A549 (cell line): Measurements from ENCODE around the gene PRKAG2. TPM values are rescaled to one million over a fixed set of nuclear protein-coding genes. Genes with fewer than 3 reads are reported as not detected.
A peak's percentile ranks its signal among the peaks of the same experiment; 100 is the strongest.

Experiments used
- ATAC-seq, 2 experiments: fragments of 200-7000 bp in 1 of 2; fragments of >200 bp in 1 of 2; cut with Nextera tagmentation in 1 of 2; cut with Tn5 transposase in 1 of 2; 3 replicates each; pipeline versions ENCODE4 v1.8.0 to v1.9.1; 2018 to 2020; ENCODE audit warnings: mild to moderate bottlenecking in 1 of 2, moderate library complexity in 1 of 2
- CTCF ChIA-PET: fragments of 300-600 bp; sonication (Branson Sonifier 250); formaldehyde crosslinking; extraction: SDS; loops from one replicate; lab custom pipeline; 2021; ENCODE audit warnings: antibody characterized with exemption, inconsistent platforms; lab: Yijun Ruan, JAX
- POLR2A ChIA-PET: fragments of 350-600 bp; formaldehyde crosslinking; extraction: SDS; loops from one replicate; lab custom pipeline; 2021; ENCODE audit warnings: antibody characterized with exemption, inconsistent platforms; lab: Yijun Ruan, JAX
- DNase-seq, 2 experiments: peaks; one replicate each; pipeline versions ENCODE4 v3.0.0 to v3.0.0-alpha.2; 2011 to 2016; ENCODE audit warnings: low read depth in 1 of 2, low spot score in 1 of 2
- FAIRE-seq: peaks from 2 replicates; lab custom pipeline; 2011; peaks lifted over from hg19 to GRCh38; lab: Jason Lieb, UNC
- H3K27ac ChIP-seq, 2 experiments: fragments of >200 bp; sonication (Bioruptor Twin); formaldehyde crosslinking; 3 replicates each; pipeline ENCODE4 v1.5.1; 2016 to 2017
- H3K4me1 ChIP-seq: fragments of >200 bp; sonication (Bioruptor Twin); formaldehyde crosslinking; 3 replicates; pipeline ENCODE4 v1.6.1; 2016
- H3K4me2 ChIP-seq: fragments of >200 bp; sonication (Bioruptor Twin); formaldehyde crosslinking; 3 replicates; pipeline ENCODE4 v1.6.1; 2016
- H3K4me3 ChIP-seq: fragments of >200 bp; sonication (Bioruptor Twin); formaldehyde crosslinking; 3 replicates; pipeline ENCODE4 v1.5.1; 2016
- H3K9me3 ChIP-seq: fragments of >200 bp; sonication (Bioruptor Twin); formaldehyde crosslinking; 3 replicates; pipeline ENCODE4 v1.6.1; 2016
- EHF ChIP-seq: fragments of 250-450 bp; sonication (Bioruptor Pico); IDR thresholded peaks from 2 replicates; pipeline ENCODE4 v1.5.0; 2020; ENCODE audit warnings: mild to moderate bottlenecking
- EP300 ChIP-seq, 2 experiments: fragments of >200 bp; sonication (Bioruptor Twin); formaldehyde crosslinking; IDR thresholded peaks; 2 replicates in 1 of 2; 3 replicates in 1 of 2; pipeline ENCODE4 v1.6.1; 2016 to 2017
- GATA3 ChIP-seq: IDR thresholded peaks from 2 replicates; pipeline ENCODE4 v1.6.1; 2012; ENCODE audit warnings: borderline replicate concordance
- HDAC2 ChIP-seq: fragments of 200-600 bp; sonication (generic); IDR thresholded peaks from 2 replicates; pipeline ENCODE4 v1.6.1; 2016
- HOXA7 ChIP-seq: fragments of 250-450 bp; sonication (Bioruptor Pico); IDR thresholded peaks from 2 replicates; pipeline ENCODE4 v1.5.0; 2020; ENCODE audit warnings: mild to moderate bottlenecking, moderate library complexity
- KDM1A ChIP-seq: fragments of 200-600 bp; sonication (generic); IDR thresholded peaks from 2 replicates; pipeline ENCODE4 v1.6.1; 2016; ENCODE audit warnings: low read depth, mild to moderate bottlenecking
- KDM5A ChIP-seq: fragments of 200-600 bp; sonication (generic); IDR thresholded peaks from 2 replicates; pipeline ENCODE4 v1.6.1; 2016; ENCODE audit warnings: antibody characterized with exemption, mild to moderate bottlenecking
- POLR2A ChIP-seq: IDR thresholded peaks from 2 replicates; pipeline ENCODE4 v1.6.1; 2012; ENCODE audit warnings: mild to moderate bottlenecking, low read length
- RAD21 ChIP-seq, 2 experiments: fragments of >200 bp in 1 of 2; sonication (Bioruptor Twin) in 1 of 2; formaldehyde crosslinking in 1 of 2; IDR thresholded peaks in 1 of 2; conservative IDR thresholded peaks in 1 of 2; 2 replicates in 1 of 2; 3 replicates in 1 of 2; pipeline ENCODE4 v1.6.1; 2012 to 2018; ENCODE audit warnings: inconsistent platforms in 1 of 2
- RCOR1 ChIP-seq: fragments of 150-350 bp; IDR thresholded peaks from 2 replicates; pipeline ENCODE4 v1.6.1; 2014; ENCODE audit warnings: antibody characterized with exemption, low read length, low read depth
- SMC3 ChIP-seq: fragments of >200 bp; sonication (Bioruptor Twin); formaldehyde crosslinking; IDR thresholded peaks from 3 replicates; pipeline ENCODE4 v1.6.1; 2018; ENCODE audit warnings: inconsistent platforms
- USF2 ChIP-seq: fragments of 450-650 bp; IDR thresholded peaks from 2 replicates; pipeline ENCODE4 v1.6.1; 2014; ENCODE audit warnings: antibody characterized with exemption
- ZC3H11A ChIP-seq: fragments of 450-650 bp; IDR thresholded peaks from 2 replicates; pipeline ENCODE4 v1.6.1; 2014; ENCODE audit warnings: antibody characterized with exemption, mild to moderate bottlenecking
- ZFP36 ChIP-seq: fragments of 450-650 bp; IDR thresholded peaks from 2 replicates; pipeline ENCODE4 v1.6.1; 2014; ENCODE audit warnings: borderline replicate concordance; ENCODE audit not compliant: partially characterized antibody
- ZNF302 ChIP-seq: fragments of 250-450 bp; sonication (Bioruptor Pico); IDR thresholded peaks from 2 replicates; pipeline ENCODE4 v1.9.0; 2021; ENCODE audit warnings: inconsistent platforms, mild to moderate bottlenecking, moderate library complexity
- WGBS: methylation state at CpG from one replicate; pipeline ENCODE4 v1.1.6; 2017; ENCODE audit errors: missing lambda C conversion rate; 5-methylcytosine and 5-hydroxymethylcytosine counted together
- polyA plus RNA-seq, 4 experiments: library from polyadenylated mRNA; depleted of rRNA in 3 of 4; stranded (reverse); fragments of >200 nt; fragmentation: RNase III in 1 of 4; extraction: RNeasy Plus Mini Kit Qiagen cat#74134 plus additional on column Dnase treatment in 1 of 4; gene quantifications; 2 replicates in 3 of 4; 3 replicates in 1 of 4; pipeline ENCODE4 v1.2.3, GENCODE V29; 2011 to 2017
- TF ChIP-seq, protein P1 (sequence below): fragments of 250-450 bp; sonication (Bioruptor Pico); IDR thresholded peaks from 2 replicates; pipeline ENCODE4 v1.5.0; 2021; ENCODE audit warnings: mild to moderate bottlenecking, moderate library complexity, borderline replicate concordance
- TF ChIP-seq, protein P2 (sequence below): IDR thresholded peaks from 2 replicates; pipeline ENCODE4 v1.6.1; 2012
- TF ChIP-seq, protein P3 (sequence below): fragments of 250-450 bp; sonication (Bioruptor Pico); IDR thresholded peaks from 2 replicates; pipeline ENCODE4 v1.5.0; 2020; ENCODE audit warnings: low read depth, mild to moderate bottlenecking, moderate library complexity

The PRKAG2 gene
- polyA plus RNA-seq, 2 of the 4 experiments (the other 2 are of a cell fraction): 26.5 to 31.7 TPM

GRCh38 chr7:151686826-151687225 is 190.1 kb downstream of the PRKAG2 start:
- WGBS: 80% methylated on average over 2 of the region's 2 CpGs
- H3K4me1 ChIP-seq: peaks cover 51% of the 10 kb centered on the region
- TF ChIP-seq RCOR1 (no peak), POLR2A (no peak), USF2 (no peak)
- TF ChIP-seq, protein P1, sequence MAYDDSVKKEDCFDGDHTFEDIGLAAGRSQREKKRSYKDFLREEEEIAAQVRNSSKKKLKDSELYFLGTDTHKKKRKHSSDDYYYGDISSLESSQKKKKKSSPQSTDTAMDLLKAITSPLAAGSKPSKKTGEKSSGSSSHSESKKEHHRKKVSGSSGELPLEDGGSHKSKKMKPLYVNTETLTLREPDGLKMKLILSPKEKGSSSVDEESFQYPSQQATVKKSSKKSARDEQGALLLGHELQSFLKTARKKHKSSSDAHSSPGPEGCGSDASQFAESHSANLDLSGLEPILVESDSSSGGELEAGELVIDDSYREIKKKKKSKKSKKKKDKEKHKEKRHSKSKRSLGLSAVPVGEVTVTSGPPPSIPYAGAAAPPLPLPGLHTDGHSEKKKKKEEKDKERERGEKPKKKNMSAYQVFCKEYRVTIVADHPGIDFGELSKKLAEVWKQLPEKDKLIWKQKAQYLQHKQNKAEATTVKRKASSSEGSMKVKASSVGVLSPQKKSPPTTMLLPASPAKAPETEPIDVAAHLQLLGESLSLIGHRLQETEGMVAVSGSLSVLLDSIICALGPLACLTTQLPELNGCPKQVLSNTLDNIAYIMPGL (CRISPR knock-in tag): no peak
- TF ChIP-seq, protein P2, sequence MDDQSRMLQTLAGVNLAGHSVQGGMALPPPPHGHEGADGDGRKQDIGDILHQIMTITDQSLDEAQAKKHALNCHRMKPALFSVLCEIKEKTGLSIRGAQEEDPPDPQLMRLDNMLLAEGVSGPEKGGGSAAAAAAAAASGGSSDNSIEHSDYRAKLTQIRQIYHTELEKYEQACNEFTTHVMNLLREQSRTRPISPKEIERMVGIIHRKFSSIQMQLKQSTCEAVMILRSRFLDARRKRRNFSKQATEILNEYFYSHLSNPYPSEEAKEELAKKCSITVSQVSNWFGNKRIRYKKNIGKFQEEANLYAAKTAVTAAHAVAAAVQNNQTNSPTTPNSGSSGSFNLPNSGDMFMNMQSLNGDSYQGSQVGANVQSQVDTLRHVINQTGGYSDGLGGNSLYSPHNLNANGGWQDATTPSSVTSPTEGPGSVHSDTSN: no peak
- H3K27ac ChIP-seq: peak overlapping the region; percentile 82 to 93
- no peaks in the 10 kb centered on the region for H3K9me3 ChIP-seq
- POLR2A ChIA-PET: no interaction called here
- FAIRE-seq (no peak), ATAC-seq (no peak; a peak in 1 of 6 replicates), DNase-seq (no peak)
- CTCF ChIA-PET: interaction anchor here (1.2 kb wide), 1 partner anchor 56 kb away, joined by 7 read pairs; no protein-coding TSS in a partner anchor
- H3K4me2 ChIP-seq: peak overlapping the region; percentile 74
- no peak overlapping the region for H3K4me3 ChIP-seq

- H3K9me3 ChIP-seq: no peaks in the 10 kb centered on the region
- H3K4me3 ChIP-seq: no peak overlapping the region
- ATAC-seq (no peak), FAIRE-seq (no peak), DNase-seq (no peak)
- POLR2A ChIA-PET: interaction anchor here (1.0 kb wide), 1 partner anchor 9 kb away, joined by 3 read pairs; no protein-coding TSS in a partner anchor
- CTCF ChIA-PET: interaction anchor here (1.2 to 5.9 kb wide), 4 partner anchors 11 to 96 kb away, joined by 3 to 25 read pairs (median 6); no protein-coding TSS in a partner anchor
- peak overlapping the region; percentile 82 to 93 for H3K27ac ChIP-seq
- H3K4me2 ChIP-seq: peak overlapping the region; percentile 74; the same call in 2 of the 3 replicates
- 88% methylated on average over 13 of the region's 13 CpGs for WGBS
- TF ChIP-seq RAD21 (conservative IDR thresholded peaks at IDR 0.05 in 1 of 2, IDR thresholded peaks at IDR 0.05 in 1 of 2) (no peak), KDM5A (no peak)
- peaks cover 51% of the 10 kb centered on the region for H3K4me1 ChIP-seq
These were observed 190.7 kb downstream of the PRKAG2 start for GRCh38 chr7:151686016-151686766.

DNA sequence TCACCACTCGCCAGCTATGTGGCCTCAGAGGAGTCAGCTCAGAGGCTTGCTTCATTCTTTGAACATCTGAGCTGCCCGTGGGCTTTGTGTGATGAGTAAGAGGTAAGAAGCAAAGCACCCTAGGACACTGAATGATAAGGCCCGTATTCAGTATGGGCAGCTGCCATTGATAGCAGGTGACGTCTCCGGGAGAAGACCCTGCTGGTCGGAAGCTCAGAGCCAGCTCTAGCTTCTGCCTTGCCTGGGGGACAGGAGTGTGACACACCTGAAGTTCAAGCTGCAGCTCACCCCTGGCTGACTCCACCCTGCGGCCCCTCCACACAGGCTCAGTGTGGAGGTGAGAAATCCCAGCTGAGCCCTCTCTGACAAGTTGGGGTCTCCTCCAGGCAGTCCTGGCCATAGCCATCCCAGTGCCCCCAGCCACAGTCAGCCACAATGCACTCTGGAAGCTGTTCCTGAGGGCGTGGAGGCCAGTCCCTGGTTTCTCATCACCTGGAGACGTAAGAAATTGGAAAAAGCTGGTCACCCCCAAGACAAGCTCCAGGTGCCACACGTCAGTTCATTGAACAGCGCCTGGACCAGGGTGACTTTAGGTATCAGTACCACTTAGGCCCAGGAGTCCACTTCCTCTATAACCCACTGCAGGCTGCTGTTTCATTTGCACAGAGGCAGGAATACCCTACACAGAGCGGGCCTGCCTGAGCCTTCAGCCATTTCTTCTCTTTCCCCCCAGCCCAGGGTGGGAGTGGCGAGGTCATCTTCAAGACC is 192.3 kb downstream of the PRKAG2 start:
- POLR2A ChIA-PET: no interaction called here
- Histone ChIP-seq H3K9me3 (no peaks in the 10 kb centered on the region), H3K27ac (peak overlapping the region; percentile 82 to 93; a peak in 5 of 6 replicates), H3K4me1 (peaks cover 40% of the 10 kb centered on the region), H3K4me3 (no peak overlapping the region), H3K4me2 (no peak overlapping the region)
- no peak for DNase-seq
- ATAC-seq: no peak
- TF ChIP-seq POLR2A: no peak
- TF ChIP-seq ZFP36: no peak
- no peak for TF ChIP-seq EP300 (IDR thresholded peaks at IDR 0.05)
- no peak for TF ChIP-seq ZC3H11A
- TF ChIP-seq, protein P3, sequence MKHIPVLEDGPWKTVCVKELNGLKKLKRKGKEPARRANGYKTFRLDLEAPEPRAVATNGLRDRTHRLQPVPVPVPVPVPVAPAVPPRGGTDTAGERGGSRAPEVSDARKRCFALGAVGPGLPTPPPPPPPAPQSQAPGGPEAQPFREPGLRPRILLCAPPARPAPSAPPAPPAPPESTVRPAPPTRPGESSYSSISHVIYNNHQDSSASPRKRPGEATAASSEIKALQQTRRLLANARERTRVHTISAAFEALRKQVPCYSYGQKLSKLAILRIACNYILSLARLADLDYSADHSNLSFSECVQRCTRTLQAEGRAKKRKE: no peak
- no peak for TF ChIP-seq HOXA7 (CRISPR knock-in tag)
- no peak for TF ChIP-seq RAD21 (conservative IDR thresholded peaks at IDR 0.05 in 1 of 2, IDR thresholded peaks at IDR 0.05 in 1 of 2)
- TF ChIP-seq KDM1A: no peak
- no peak for TF ChIP-seq SMC3
- TF ChIP-seq ZNF302: no peak
- TF ChIP-seq, protein P2: no peak
- no peak for TF ChIP-seq GATA3
- no peak for TF ChIP-seq HDAC2
- TF ChIP-seq EHF (CRISPR knock-in tag): no peak
- TF ChIP-seq KDM5A: no peak
- WGBS: 95% methylated on average over 12 of the region's 13 CpGs
- CTCF ChIA-PET: interaction anchor here (1.0 to 5.9 kb wide), 7 partner anchors 11 to 92 kb away, joined by 3 to 25 read pairs (median 3); no protein-coding TSS in a partner anchor
- no peak for FAIRE-seq
